Esophagus (tissue), 2 donors: ENCODE measurements around the gene ILKAP. TPM values are rescaled to one million over a fixed set of nuclear protein-coding genes. Genes with fewer than 3 reads are reported as not detected.
A peak's percentile ranks its signal among the peaks of the same experiment; 100 is the strongest.

ENCODE experiments used
- H3K27ac ChIP-seq, 2 donors: one replicate each; pipeline ENCODE4 v1.5.1; 2013; ENCODE audit warnings: low read depth in 2 of 2, mild to moderate bottlenecking in 2 of 2, inconsistent platforms in 1 of 2, low read length in 1 of 2, moderate library complexity in 1 of 2
- H3K27me3 ChIP-seq, 2 donors: one replicate each; pipeline ENCODE4 v1.6.1; 2013; ENCODE audit warnings: low read length in 2 of 2, control low read depth in 1 of 2, mild to moderate bottlenecking in 1 of 2; ENCODE audit not compliant: insufficient read depth in 2 of 2, control insufficient read depth in 1 of 2
- H3K36me3 ChIP-seq, 2 donors: one replicate each; pipeline ENCODE4 v1.6.1; 2013; ENCODE audit warnings: low read length in 1 of 2; ENCODE audit not compliant: control insufficient read depth in 2 of 2, insufficient read depth in 2 of 2
- H3K4me1 ChIP-seq, 2 donors: one replicate each; pipeline ENCODE4 v1.6.1; 2013; ENCODE audit warnings: low read length in 1 of 2; ENCODE audit not compliant: control insufficient read depth in 2 of 2, insufficient read depth in 2 of 2
- H3K4me3 ChIP-seq, 2 donors: one replicate each; pipeline ENCODE4 v1.5.1; 2013; ENCODE audit warnings: low read length in 2 of 2, mild to moderate bottlenecking in 2 of 2, low read depth in 1 of 2, moderate library complexity in 1 of 2
- H3K9me3 ChIP-seq, 2 donors: one replicate each; pipeline ENCODE4 v1.6.1; 2013; ENCODE audit warnings: mild to moderate bottlenecking in 2 of 2, low read depth in 1 of 2, low read length in 1 of 2, moderate library complexity in 1 of 2; ENCODE audit not compliant: control insufficient read depth in 2 of 2, insufficient read depth in 1 of 2
- WGBS, 2 donors: extraction: QIAGEN DNeasy Blood & Tissue Kit; methylation state at CpG; one replicate each; pipeline ENCODE4 v1.1.7; 2013; 5-methylcytosine and 5-hydroxymethylcytosine counted together
- polyA plus RNA-seq, 2 donors: library from polyadenylated mRNA; stranded (reverse); fragments of 200-250 nt; gene quantifications; one replicate each; pipeline ENCODE4 v1.2.3, GENCODE V29; 2013
- donor health status: healthy with polysubstance abuse.
- donor health status: Bipolar disorder and iron deficiency.

ILKAP gene
- polyA plus RNA-seq, 2 donors = 36.7 to 41.4 TPM

DNA sequence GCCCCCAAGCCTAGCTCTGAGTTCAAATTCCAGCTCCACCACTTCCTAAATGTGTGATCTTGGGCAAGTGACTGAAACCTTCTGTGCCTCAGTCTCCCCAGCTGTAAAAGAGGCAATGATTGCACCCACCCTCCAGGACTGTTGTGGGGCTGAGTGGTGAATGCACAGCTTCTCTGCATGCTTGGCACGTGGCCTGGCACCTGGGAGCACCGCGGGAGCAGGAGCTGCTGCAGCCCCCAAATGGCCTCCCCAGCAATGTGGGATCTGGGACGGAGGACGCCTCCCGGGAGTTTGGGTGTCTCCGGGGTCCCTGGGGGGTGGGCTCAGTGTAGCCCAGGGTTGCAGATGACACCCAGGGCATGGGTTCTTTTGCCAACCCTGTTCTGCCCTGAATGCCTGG lies 63.5 kb downstream of the ILKAP start:
- H3K9me3 ChIP-seq = no peaks in the 10 kb centered on the region
- 90 to 95% methylated on average over 7 of the region's 7 CpGs for WGBS, 2 donors
- H3K4me1 ChIP-seq = peaks cover 6 to 37% of the 10 kb centered on the region in 2 donors
- H3K27me3 ChIP-seq = no peaks in the 10 kb centered on the region
- H3K4me3 ChIP-seq = no peak overlapping the region
- no peaks in the 10 kb centered on the region for H3K36me3 ChIP-seq
- H3K27ac ChIP-seq = no peak overlapping the region

DNA sequence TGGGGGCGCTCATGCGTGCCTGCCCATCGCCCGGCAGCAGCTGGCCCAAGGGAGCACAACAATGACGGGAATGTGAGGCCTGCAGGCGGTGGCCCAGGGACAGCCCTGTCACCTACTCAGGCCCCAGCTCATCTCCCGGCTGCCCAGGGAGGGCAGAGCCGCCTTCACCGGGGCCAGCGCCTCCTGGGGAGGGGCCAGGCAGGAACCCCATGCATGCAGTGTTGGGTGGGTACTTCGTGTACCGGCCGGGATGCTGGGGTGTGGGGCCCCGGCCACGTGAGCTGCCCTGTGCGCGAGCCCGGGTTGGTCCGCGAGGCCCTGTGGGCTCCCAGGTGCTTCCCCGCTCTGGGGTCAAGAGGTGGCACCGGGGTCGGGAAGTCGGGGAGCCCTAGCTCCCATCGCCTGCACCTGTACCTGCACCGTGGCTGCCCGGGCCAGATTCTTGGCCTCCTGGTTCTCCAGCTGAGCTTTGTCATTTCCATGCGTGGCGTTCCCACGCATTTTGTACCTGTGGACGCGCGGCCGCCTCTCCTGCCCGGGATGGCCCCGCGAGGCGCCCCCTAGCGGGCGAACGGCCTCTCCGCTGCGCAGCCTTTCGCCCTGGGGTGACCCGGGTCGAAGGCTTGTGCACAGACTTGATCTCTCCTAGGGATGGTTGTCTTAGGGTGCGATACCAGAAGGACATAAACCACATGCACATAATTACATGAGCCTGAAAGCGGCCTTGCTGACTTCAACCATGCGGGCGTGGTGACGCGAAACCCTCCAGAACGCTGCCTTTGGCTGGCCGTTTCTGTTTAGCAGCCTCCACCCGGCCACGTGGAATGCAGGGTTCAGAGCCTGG lies 64.1 kb downstream of the ILKAP start:
- Histone ChIP-seq H3K36me3 (no peaks in the 10 kb centered on the region), H3K4me3 (no peak overlapping the region), H3K4me1 (peaks cover 6 to 37% of the 10 kb centered on the region in 2 donors), H3K9me3 (no peaks in the 10 kb centered on the region), H3K27me3 (no peaks in the 10 kb centered on the region), H3K27ac (no peak overlapping the region)
- WGBS, 2 donors = 65 to 67% methylated on average over 52 to 56 of the region's 56 CpGs

DNA sequence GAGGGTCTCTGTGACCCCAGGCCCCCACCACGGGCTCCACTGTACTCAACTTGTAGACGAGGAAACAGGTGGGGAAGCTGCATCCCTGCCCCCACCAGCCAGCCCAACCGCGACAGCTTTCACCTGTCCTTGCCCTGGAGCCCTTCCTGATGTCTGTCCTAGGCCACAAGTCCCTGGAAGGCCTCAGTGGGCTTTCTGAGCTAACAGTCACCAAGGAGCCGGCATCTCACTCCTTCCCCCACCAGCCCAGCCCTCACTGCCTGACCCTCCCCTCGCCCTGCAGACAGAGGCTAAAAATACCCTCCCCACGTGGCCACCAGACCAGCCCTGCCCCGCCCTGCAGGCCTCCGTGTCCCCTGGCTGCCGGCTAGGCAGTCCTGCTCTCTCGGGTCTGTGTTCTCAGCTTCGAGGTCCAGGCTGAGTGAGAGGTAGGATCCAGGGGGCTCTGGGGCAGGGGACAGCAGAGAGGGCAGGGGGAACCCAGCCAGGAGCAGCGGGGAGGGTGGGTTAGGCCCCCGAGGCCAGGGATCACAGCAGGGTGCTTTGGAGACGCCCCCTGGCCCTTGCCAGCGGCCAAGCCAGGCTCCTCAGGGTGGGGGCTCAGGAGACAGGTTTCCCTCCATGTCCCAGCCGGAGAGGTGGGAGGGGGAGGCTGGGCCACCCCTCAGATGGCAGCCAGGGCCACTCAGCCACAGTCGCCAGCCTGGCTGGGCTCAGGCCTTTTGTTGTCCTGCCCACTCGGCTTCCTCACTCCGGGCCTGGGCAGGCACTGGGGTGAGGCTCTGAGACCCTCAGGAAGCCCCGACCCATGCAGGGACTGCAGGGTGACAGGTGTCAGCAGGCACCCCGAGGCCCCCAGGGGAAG lies 64.9 kb downstream of the ILKAP start, which contains the start of gene KLHL30:
TSS of gene KLHL30 (plus strand) at position 338 of the 865 bp plus-strand sequence. CDS start 2,087 bp downstream, outside the sequence.
- no peaks in the 10 kb centered on the region for H3K9me3 ChIP-seq
- no peak within 1 kb of the TSS for H3K4me3 ChIP-seq
- H3K27ac ChIP-seq = no peak within 1 kb of the TSS
- H3K36me3 ChIP-seq = no peaks in the 10 kb centered on the region
- peaks cover 4 to 38% of the 10 kb centered on the region in 2 donors for H3K4me1 ChIP-seq
- 61 to 65% methylated on average over 21 of the region's 22 CpGs for WGBS, 2 donors
- no peaks in the 10 kb centered on the region for H3K27me3 ChIP-seq

DNA sequence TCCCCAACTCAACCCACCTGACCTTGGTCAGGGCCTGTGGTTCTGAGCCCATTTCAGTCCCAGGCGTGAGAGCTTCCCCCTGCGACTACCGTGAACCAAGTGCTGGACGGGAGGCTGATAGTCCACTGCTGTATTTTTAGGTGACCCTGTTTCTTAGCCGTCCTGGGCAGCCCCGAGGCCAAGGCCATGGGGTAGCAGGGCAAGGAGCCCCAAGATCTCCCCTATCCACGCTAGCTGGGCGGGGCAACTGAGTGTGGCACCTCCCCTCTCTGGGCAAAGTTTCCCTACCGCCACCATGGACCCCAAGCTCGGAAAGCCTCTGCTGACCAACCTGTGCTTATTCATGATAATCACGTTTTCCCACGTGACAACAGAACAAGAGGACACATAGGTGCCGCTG lies 65.6 kb downstream of the ILKAP start:
- no peaks in the 10 kb centered on the region for H3K36me3 ChIP-seq
- WGBS, 2 donors = 86 to 93% methylated on average over 13 of the region's 13 CpGs
- no peaks in the 10 kb centered on the region for H3K27me3 ChIP-seq
- no peak overlapping the region for H3K4me3 ChIP-seq
- peaks cover 2 to 34% of the 10 kb centered on the region in 2 donors for H3K4me1 ChIP-seq
- no peaks in the 10 kb centered on the region for H3K9me3 ChIP-seq
- no peak overlapping the region for H3K27ac ChIP-seq

DNA sequence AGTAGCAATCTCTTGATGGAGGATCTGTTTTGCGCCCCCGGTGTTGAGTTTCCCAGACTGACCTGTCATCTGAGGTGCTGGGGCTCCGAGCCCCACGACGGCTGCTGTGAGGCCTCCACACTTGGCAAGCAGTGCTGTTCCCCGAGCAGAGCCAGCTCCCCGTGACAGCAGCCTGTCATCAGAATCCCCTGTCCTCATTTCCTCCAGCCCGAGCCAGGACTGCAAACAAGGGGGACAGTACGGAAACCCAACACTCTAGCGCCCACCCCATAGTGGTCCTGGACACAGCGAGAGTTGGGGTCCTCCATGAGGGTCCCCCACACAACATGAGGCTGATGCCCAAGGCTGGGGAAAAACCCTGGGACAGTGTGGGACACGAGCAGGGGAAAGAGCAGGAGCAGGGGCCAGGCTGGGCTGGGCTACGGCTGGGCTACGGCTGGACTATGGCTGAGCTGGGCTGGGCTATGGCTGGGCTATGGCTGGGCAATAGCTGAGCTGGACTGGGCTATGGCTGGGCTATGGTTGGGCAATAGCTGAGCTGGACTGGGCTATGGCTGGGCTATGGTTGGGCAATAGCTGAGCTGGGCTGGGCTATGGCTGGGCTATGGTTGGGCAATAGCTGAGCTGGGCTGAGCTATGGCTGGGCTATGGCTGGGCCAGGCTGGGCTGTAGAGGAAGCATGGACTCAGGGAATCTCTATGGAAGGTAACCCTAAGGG lies 66.5 kb downstream of the ILKAP start:
- Histone ChIP-seq H3K4me3 (no peak overlapping the region), H3K36me3 (no peaks in the 10 kb centered on the region), H3K27me3 (no peaks in the 10 kb centered on the region), H3K9me3 (no peaks in the 10 kb centered on the region), H3K4me1 (peaks cover 0 to 24% of the 10 kb centered on the region in 2 donors), H3K27ac (peak overlapping the region in 1 of 2 donors; percentile 16)
- 67 to 77% methylated on average over 14 of the region's 14 CpGs for WGBS, 2 donors

DNA sequence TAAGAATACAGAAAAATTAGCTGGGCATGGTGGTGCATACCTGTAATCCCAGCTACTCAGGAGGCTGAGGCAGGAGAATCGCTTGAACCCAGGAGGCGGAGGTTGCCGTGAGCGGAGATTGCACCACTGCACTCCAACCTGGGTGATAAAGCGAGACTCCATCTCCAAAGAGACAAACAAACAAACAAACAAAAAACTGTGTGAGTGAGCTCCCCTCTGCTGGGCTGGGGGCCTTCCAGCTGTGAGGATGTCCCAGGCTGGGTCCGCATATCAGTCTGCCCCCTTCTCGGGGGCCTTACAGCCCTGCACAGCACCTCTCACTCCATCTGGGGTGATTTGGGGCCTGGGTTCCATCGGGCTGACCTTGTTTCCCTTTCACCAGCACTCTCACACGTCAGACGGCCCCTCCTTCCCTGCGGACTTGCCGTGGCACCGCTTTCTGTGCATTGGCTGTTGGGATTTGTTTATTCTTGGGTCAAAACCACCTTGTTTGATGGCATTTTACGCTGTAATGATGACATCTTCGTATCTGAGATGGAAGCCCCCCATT lies 67.8 kb downstream of the ILKAP start:
- Histone ChIP-seq H3K27ac (no peak overlapping the region), H3K9me3 (no peaks in the 10 kb centered on the region), H3K4me1 (peaks cover 0 to 11% of the 10 kb centered on the region in 2 donors), H3K36me3 (no peaks in the 10 kb centered on the region), H3K27me3 (no peaks in the 10 kb centered on the region), H3K4me3 (no peak overlapping the region)
- WGBS, 2 donors = 85 to 90% methylated on average over 15 of the region's 15 CpGs

DNA sequence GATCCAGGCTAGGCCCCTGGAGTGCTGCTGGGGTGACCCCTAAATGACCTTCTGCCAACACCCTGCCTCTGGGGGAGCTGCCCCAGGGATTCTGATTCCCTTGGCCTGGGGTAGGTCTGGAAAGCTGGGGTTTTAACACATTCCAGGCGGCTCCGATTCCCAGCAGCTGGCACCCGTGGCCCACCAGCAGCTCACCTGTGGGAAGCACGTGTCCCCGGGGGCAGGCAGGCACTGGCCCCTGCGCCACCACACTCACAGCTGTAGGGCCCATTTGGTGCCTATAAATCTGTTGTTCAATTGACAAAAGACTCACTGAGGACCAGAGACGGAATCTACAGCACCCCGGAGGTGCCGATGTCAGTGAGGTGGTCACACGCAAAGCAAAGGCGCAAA lies 69.1 kb downstream of the ILKAP start:
- no peak overlapping the region for H3K27ac ChIP-seq
- H3K4me3 ChIP-seq = no peak overlapping the region
- H3K9me3 ChIP-seq = no peaks in the 10 kb centered on the region
- no peaks in the 10 kb centered on the region for H3K36me3 ChIP-seq
- H3K27me3 ChIP-seq = no peaks in the 10 kb centered on the region
- WGBS, 2 donors = 92 to 93% methylated on average over 11 of the region's 11 CpGs
- peaks cover 0 to 9% of the 10 kb centered on the region in 2 donors for H3K4me1 ChIP-seq

DNA sequence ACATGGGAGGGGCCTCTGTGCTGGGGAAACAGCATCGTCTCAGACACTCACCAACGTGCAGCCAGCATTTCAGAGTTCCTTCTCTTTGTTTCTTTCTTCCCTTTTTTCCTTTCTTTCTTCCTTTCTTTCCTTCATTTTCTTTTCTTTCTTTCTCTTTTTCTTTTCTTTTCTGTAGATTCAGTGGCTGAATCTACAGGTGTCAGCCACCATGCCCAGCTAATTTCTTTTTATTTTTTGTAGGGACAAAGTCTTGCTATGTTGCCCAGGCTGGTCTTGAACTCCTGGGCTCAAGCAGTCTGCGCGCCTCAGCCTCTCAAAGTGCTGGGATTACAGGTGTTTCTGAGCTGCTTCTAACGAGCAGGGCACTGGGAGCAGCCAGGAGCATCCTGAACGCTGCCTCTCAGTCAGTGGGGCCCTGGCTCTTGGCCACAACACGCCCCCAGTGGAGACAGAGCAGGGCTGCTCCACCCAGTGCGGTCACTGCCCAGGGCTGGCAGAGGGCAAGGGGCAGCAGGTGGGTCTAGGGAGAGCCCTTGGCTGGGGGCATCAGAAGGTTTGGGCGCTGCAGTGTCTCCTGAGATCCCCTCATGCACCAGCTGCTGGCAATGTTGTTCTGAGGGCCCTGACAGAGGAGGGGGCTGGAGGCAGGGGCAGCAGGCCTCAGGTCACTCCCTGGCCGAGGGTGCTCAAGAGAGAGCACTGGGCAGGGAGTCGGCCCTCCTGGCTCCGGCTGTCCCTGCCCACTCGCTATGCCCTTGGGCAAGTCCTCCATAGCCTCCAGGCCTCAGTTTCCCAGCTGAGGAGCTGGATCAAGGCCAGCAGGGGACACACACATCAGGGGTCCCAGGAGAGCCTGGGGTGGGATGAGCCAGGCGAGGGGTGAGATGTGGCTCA lies 69.7 kb downstream of the ILKAP start:
- Histone ChIP-seq H3K27me3 (no peaks in the 10 kb centered on the region), H3K36me3 (no peaks in the 10 kb centered on the region), H3K4me3 (no peak overlapping the region), H3K27ac (no peak overlapping the region), H3K4me1 (peaks cover 0 to 9% of the 10 kb centered on the region in 2 donors), H3K9me3 (no peaks in the 10 kb centered on the region)
- 72 to 76% methylated on average over 14 of the region's 14 CpGs for WGBS, 2 donors
